ENCODE data around the gene ADAMTS4.
A peak's percentile ranks its signal among the peaks of the same experiment; 100 is the strongest.

The ADAMTS4 gene

DNA sequence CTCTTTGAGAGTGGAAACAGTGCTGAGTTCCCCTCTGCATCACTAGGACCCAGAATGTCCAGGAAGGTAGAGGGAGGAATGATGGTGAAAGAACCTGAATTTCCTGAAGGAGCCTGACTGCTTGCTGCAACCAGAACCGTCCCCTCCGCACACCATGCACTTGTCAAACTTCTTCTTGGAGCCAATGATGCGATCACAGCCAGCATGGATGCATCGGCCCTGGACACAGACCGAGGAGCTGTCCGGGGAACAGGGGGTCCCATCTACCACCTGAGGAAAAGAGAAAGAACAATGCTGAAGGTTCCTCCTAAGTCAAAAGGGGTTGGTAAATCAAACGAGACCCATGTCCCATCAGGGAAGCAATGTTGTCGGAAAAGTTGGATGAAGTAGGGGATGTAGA is 6.9 kb downstream of the ADAMTS4 start:
- Histone ChIP-seq H3K27me3 (ENCODE audit: insufficient read depth, low read length) (no peaks in the 10 kb centered on the region), H4K12ac (ENCODE audit: low read depth, low read length) (no peak overlapping the region), H3K9me3 (ENCODE audit: insufficient read depth, low read depth, low read length) (no peaks in the 10 kb centered on the region), H3K9ac (ENCODE audit: low read length) (no peak overlapping the region), H3K4ac (ENCODE audit: low read depth, low read length) (no peak overlapping the region), H3K23ac (ENCODE audit: low read length) (no peak overlapping the region), H2BK12ac (ENCODE audit: low read length) (no peak overlapping the region), H2BK120ac (ENCODE audit: insufficient read depth, low read length, poor library complexity) (no peak overlapping the region), H3K4me2 (ENCODE audit: low read length) (no peak overlapping the region), H4K91ac (ENCODE audit: low read depth, low read length) (no peak overlapping the region), H3K14ac (ENCODE audit: low read length) (no peak overlapping the region), H2AK5ac (ENCODE audit: low read length) (no peak overlapping the region), H3K4me3 (ENCODE audit: low read depth, low read length) (no peak overlapping the region), H3K18ac (ENCODE audit: low read length) (no peak overlapping the region), H4K8ac (ENCODE audit: low read depth, low read length) (no peak overlapping the region), H3K27ac (ENCODE audit: low read depth, low read length) (no peak overlapping the region), H2AFZ (ENCODE audit: insufficient read depth, low read length, poor library complexity) (no peak overlapping the region), H3K79me1 (ENCODE audit: low read length) (no peaks in the 10 kb centered on the region), H3K4me1 (ENCODE audit: control insufficient read depth in 1 of 2, insufficient read depth in 2 of 2, low read length in 2 of 2) (no peaks in the 10 kb centered on the region), H2BK5ac (ENCODE audit: low read depth, low read length, poor library complexity) (no peak overlapping the region), H3K79me2 (ENCODE audit: control insufficient read depth, insufficient read depth, low read length, poor library complexity) (no peaks in the 10 kb centered on the region), H3K36me3 (ENCODE audit: control insufficient read depth in 1 of 2, insufficient read depth in 2 of 2, low read length in 2 of 2) (no peaks in the 10 kb centered on the region)
- DNase-seq = peak in 1 of 2 donors; percentile 25
- no CpG with 5 or more reads among the region's 8 CpGs for WGBS (ENCODE audit: extremely low coverage, insufficient coverage, insufficient read length)

DNA sequence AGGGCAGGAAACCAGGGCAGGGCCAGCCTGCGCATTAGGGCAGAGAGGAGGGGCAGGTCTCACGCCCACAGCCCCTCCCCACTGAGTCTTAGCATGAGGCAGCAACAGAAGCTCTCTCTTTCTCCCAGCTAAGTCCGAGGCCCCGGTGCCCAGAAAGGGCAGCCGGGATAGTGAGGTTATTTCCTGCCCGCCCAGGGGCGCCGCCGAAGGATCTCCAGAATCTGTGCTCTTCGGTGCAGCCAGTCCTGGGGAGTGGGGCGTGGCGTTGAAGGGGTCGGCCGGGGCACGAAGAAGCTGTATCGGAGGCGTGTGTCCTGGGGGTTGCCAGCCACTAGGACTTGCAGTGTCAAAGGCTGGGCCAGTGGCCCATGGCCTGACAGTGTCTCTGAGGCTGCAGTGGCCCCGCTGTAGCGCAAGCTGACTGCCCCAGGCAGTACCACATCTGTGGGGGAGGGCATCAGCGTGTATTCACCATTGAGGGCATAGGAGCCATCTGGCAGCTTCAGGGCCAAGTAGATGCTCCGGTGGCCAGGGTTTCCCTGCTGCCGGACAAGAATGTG is 7.8 kb downstream of the ADAMTS4 start:
- no peak overlapping the region for H3K9ac ChIP-seq (ENCODE audit: low read length)
- no peaks in the 10 kb centered on the region for H3K79me2 ChIP-seq (ENCODE audit: control insufficient read depth, insufficient read depth, low read length, poor library complexity)
- H3K4me3 ChIP-seq (ENCODE audit: low read depth, low read length) = no peak overlapping the region
- no peak overlapping the region for H4K91ac ChIP-seq (ENCODE audit: low read depth, low read length)
- no peaks in the 10 kb centered on the region for H3K36me3 ChIP-seq (ENCODE audit: control insufficient read depth in 1 of 2, insufficient read depth in 2 of 2, low read length in 2 of 2)
- no peak overlapping the region for H3K4me2 ChIP-seq (ENCODE audit: low read length)
- H4K12ac ChIP-seq (ENCODE audit: low read depth, low read length) = no peak overlapping the region
- H2BK5ac ChIP-seq (ENCODE audit: low read depth, low read length, poor library complexity) = no peak overlapping the region
- no peak overlapping the region for H2BK120ac ChIP-seq (ENCODE audit: insufficient read depth, low read length, poor library complexity)
- no peaks in the 10 kb centered on the region for H3K4me1 ChIP-seq (ENCODE audit: control insufficient read depth in 1 of 2, insufficient read depth in 2 of 2, low read length in 2 of 2)
- H2AK5ac ChIP-seq (ENCODE audit: low read length) = no peak overlapping the region
- no peaks in the 10 kb centered on the region for H3K79me1 ChIP-seq (ENCODE audit: low read length)
- H2AFZ ChIP-seq (ENCODE audit: insufficient read depth, low read length, poor library complexity) = no peak overlapping the region
- H3K27me3 ChIP-seq (ENCODE audit: insufficient read depth, low read length) = no peaks in the 10 kb centered on the region
- no peak overlapping the region for H3K4ac ChIP-seq (ENCODE audit: low read depth, low read length)
- no peak overlapping the region for H3K14ac ChIP-seq (ENCODE audit: low read length)
- DNase-seq = no peak
- no peaks in the 10 kb centered on the region for H3K9me3 ChIP-seq (ENCODE audit: insufficient read depth, low read depth, low read length)
- no peak overlapping the region for H3K23ac ChIP-seq (ENCODE audit: low read length)
- H2BK12ac ChIP-seq (ENCODE audit: low read length) = no peak overlapping the region
- H4K8ac ChIP-seq (ENCODE audit: low read depth, low read length) = no peak overlapping the region
- H3K27ac ChIP-seq (ENCODE audit: low read depth, low read length) = no peak overlapping the region
- WGBS (ENCODE audit: extremely low coverage, insufficient coverage, insufficient read length) = no CpG with 5 or more reads among the region's 22 CpGs
- H3K18ac ChIP-seq (ENCODE audit: low read length) = no peak overlapping the region

DNA sequence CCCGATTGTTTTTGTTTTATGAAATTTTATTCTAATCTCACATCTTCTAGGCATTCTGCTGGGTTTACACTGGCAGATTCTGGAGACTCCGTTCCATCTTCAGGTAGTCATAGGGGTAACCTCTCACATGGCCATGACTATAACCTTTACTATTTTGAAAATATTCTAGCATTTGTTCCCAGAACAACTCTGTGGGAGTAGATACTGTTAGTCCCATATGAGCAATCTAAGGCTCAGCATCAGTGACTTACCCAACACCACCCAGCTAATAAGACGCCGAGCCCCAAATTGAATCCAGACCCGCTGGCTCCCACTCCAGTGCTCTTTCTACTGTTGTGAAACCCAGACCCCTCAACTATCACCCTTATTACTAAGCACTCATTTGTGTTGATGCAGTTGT is 9.8 kb downstream of the ADAMTS4 start:
- H2BK120ac ChIP-seq (ENCODE audit: insufficient read depth, low read length, poor library complexity) = no peak overlapping the region
- no peak overlapping the region for H2BK5ac ChIP-seq (ENCODE audit: low read depth, low read length, poor library complexity)
- H2BK12ac ChIP-seq (ENCODE audit: low read length) = no peak overlapping the region
- H3K27ac ChIP-seq (ENCODE audit: low read depth, low read length) = no peak overlapping the region
- H3K14ac ChIP-seq (ENCODE audit: low read length) = no peak overlapping the region
- no peaks in the 10 kb centered on the region for H3K79me2 ChIP-seq (ENCODE audit: control insufficient read depth, insufficient read depth, low read length, poor library complexity)
- H3K23ac ChIP-seq (ENCODE audit: low read length) = no peak overlapping the region
- no peaks in the 10 kb centered on the region for H3K4me1 ChIP-seq (ENCODE audit: control insufficient read depth in 1 of 2, insufficient read depth in 2 of 2, low read length in 2 of 2)
- no peak overlapping the region for H4K8ac ChIP-seq (ENCODE audit: low read depth, low read length)
- no peak overlapping the region for H3K4ac ChIP-seq (ENCODE audit: low read depth, low read length)
- no CpG with 5 or more reads among the region's 5 CpGs for WGBS (ENCODE audit: extremely low coverage, insufficient coverage, insufficient read length)
- H3K36me3 ChIP-seq (ENCODE audit: control insufficient read depth in 1 of 2, insufficient read depth in 2 of 2, low read length in 2 of 2) = no peaks in the 10 kb centered on the region
- H3K27me3 ChIP-seq (ENCODE audit: insufficient read depth, low read length) = no peaks in the 10 kb centered on the region
- H4K12ac ChIP-seq (ENCODE audit: low read depth, low read length) = no peak overlapping the region
- H4K91ac ChIP-seq (ENCODE audit: low read depth, low read length) = no peak overlapping the region
- H3K18ac ChIP-seq (ENCODE audit: low read length) = no peak overlapping the region
- H3K9ac ChIP-seq (ENCODE audit: low read length) = no peak overlapping the region
- no peak overlapping the region for H3K4me3 ChIP-seq (ENCODE audit: low read depth, low read length)
- no peaks in the 10 kb centered on the region for H3K9me3 ChIP-seq (ENCODE audit: insufficient read depth, low read depth, low read length)
- H3K79me1 ChIP-seq (ENCODE audit: low read length) = no peaks in the 10 kb centered on the region
- no peak overlapping the region for H2AFZ ChIP-seq (ENCODE audit: insufficient read depth, low read length, poor library complexity)
- H2AK5ac ChIP-seq (ENCODE audit: low read length) = no peak overlapping the region
- no peak overlapping the region for H3K4me2 ChIP-seq (ENCODE audit: low read length)
- DNase-seq = peak; percentile 69 to 93

- no peaks in the 10 kb centered on the region for H3K79me1 ChIP-seq (ENCODE audit: low read length)
- no peak overlapping the region for H2AFZ ChIP-seq (ENCODE audit: insufficient read depth, low read length, poor library complexity)
- no peaks in the 10 kb centered on the region for H3K27me3 ChIP-seq (ENCODE audit: insufficient read depth, low read length)
- no peaks in the 10 kb centered on the region for H3K9me3 ChIP-seq (ENCODE audit: insufficient read depth, low read depth, low read length)
- no peak overlapping the region for H3K27ac ChIP-seq (ENCODE audit: low read depth, low read length)
- no peak overlapping the region for H3K4me2 ChIP-seq (ENCODE audit: low read length)
- H3K4me3 ChIP-seq (ENCODE audit: low read depth, low read length) = no peak overlapping the region
- no peak overlapping the region for H3K4ac ChIP-seq (ENCODE audit: low read depth, low read length)
- H3K23ac ChIP-seq (ENCODE audit: low read length) = no peak overlapping the region
- no CpG with 5 or more reads among the region's 6 CpGs for WGBS (ENCODE audit: extremely low coverage, insufficient coverage, insufficient read length)
- no peaks in the 10 kb centered on the region for H3K79me2 ChIP-seq (ENCODE audit: control insufficient read depth, insufficient read depth, low read length, poor library complexity)
- H4K8ac ChIP-seq (ENCODE audit: low read depth, low read length) = no peak overlapping the region
- H3K18ac ChIP-seq (ENCODE audit: low read length) = no peak overlapping the region
- DNase-seq = peak; percentile 53 to 70
- no peak overlapping the region for H2BK5ac ChIP-seq (ENCODE audit: low read depth, low read length, poor library complexity)
- H3K14ac ChIP-seq (ENCODE audit: low read length) = no peak overlapping the region
- H2BK120ac ChIP-seq (ENCODE audit: insufficient read depth, low read length, poor library complexity) = no peak overlapping the region
- H3K9ac ChIP-seq (ENCODE audit: low read length) = no peak overlapping the region
- no peak overlapping the region for H4K12ac ChIP-seq (ENCODE audit: low read depth, low read length)
- no peak overlapping the region for H2AK5ac ChIP-seq (ENCODE audit: low read length)
- no peaks in the 10 kb centered on the region for H3K36me3 ChIP-seq (ENCODE audit: control insufficient read depth in 1 of 2, insufficient read depth in 2 of 2, low read length in 2 of 2)
- no peaks in the 10 kb centered on the region for H3K4me1 ChIP-seq (ENCODE audit: control insufficient read depth in 1 of 2, insufficient read depth in 2 of 2, low read length in 2 of 2)
- no peak overlapping the region for H2BK12ac ChIP-seq (ENCODE audit: low read length)
- no peak overlapping the region for H4K91ac ChIP-seq (ENCODE audit: low read depth, low read length)
These were observed 10.5 kb downstream of the ADAMTS4 start for GRCh38 chr1:161188381-161188780.
